Lower leg skin (tissue), 4 donors: ENCODE results near the gene APBA2. TPM values are rescaled to one million over a fixed set of nuclear protein-coding genes. Genes with fewer than 3 reads are reported as not detected.
"Not testable (repeated sequence)": the region's sequence is repeated elsewhere in the genome, so short reads cannot be mapped to it uniquely, and the experiment has no call there.

Experiments used
- DNase-seq, 2 donors: peaks; one replicate each; pipeline ENCODE4 v3.0.0-alpha.2; 2019; ENCODE audit warnings: low spot score in 2 of 2
- H3K4me3 ChIP-seq: fragments of 200-600 bp; sonication (generic); 2 replicates; pipeline ENCODE4 v1.5.1; 2017; ENCODE audit warnings: mild to moderate bottlenecking, low read depth; ENCODE audit not compliant: poor library complexity, severe bottlenecking
- POLR2A ChIP-seq, 2 donors: fragments of 450-650 bp; IDR thresholded peaks; one replicate each; pipeline ENCODE4 v1.6.1; 2016 to 2017; ENCODE audit warnings: antibody characterized with exemption in 2 of 2, mild to moderate bottlenecking in 1 of 2, moderate library complexity in 1 of 2
- WGBS, 2 donors: methylation state at CpG; one replicate each; pipeline ENCODE4 v1.1.5; 2018; 5-methylcytosine and 5-hydroxymethylcytosine counted together
- intact Hi-C: fragments of 100-400 bp; cut with DNase I; formaldehyde crosslinking; loops from one replicate; pipeline ENCODE4 v1.15.0; 2023; ENCODE audit warnings: low total_unique reads
- total RNA-seq, 4 donors: library from RNA; depleted of rRNA; stranded (reverse); fragments of >200 nt; gene quantifications; one replicate each; pipeline ENCODE4 v1.1.0, GENCODE V29; 2016
- TF ChIP-seq, protein P1 (sequence below), 3 donors: fragments of 450-650 bp; IDR thresholded peaks; one replicate each; pipeline ENCODE4 v1.5.1; 2016; ENCODE audit warnings: antibody characterized with exemption in 3 of 3, mild to moderate bottlenecking in 3 of 3, moderate library complexity in 2 of 3

The APBA2 gene
- total RNA-seq, 4 donors from 2014 or later = 0.80 to 1.9 (median 1.6) TPM

DNA sequence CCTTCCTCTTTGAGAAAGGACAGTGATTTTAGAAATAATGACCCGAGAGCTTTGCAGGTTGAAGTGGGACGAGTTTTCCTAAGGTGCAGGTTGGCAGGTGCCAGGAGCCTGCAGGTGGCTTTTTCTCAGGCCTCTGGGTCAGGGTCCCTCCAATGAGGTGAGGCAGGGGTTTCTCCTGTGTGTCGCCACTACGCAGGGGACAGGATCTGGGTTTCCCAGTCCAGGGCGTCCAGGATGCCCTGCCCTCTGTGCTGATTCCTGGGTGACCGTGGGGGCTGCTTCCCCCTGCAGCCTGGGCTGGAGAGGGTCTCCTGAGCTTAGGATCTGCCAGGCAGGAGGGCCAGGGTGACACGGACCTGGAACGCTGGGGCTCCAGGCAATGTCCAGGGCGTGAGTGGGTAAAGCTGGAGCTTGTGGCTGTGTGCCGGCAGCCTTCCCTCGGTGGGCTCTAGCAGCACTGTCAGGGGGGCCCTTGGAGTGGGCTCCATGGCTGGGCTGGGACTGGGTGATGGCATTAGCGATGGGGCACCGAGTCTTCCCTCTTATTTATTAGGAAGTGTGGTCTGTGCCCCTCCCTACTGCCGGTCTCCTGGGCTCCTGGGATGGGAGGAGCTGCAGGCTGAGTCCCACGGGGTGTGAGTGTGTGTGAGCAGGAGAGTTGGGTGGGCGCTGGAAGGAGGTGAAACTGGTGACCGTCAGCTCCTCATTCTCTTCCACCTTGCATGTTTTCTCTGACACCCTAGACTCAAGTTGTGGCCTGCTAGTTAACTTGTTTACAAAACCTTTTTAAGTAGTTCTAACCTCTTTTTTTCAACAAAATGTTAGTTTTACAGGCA is 1.8 kb downstream of the APBA2 start:
- H3K4me3 ChIP-seq = no peak overlapping the region
- intact Hi-C loops = no loop called here
- 69 to 78% methylated on average over 10 to 12 of the region's 17 CpGs for WGBS, 2 donors
- TF ChIP-seq, protein P1, sequence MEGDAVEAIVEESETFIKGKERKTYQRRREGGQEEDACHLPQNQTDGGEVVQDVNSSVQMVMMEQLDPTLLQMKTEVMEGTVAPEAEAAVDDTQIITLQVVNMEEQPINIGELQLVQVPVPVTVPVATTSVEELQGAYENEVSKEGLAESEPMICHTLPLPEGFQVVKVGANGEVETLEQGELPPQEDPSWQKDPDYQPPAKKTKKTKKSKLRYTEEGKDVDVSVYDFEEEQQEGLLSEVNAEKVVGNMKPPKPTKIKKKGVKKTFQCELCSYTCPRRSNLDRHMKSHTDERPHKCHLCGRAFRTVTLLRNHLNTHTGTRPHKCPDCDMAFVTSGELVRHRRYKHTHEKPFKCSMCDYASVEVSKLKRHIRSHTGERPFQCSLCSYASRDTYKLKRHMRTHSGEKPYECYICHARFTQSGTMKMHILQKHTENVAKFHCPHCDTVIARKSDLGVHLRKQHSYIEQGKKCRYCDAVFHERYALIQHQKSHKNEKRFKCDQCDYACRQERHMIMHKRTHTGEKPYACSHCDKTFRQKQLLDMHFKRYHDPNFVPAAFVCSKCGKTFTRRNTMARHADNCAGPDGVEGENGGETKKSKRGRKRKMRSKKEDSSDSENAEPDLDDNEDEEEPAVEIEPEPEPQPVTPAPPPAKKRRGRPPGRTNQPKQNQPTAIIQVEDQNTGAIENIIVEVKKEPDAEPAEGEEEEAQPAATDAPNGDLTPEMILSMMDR (IDR thresholded peaks at IDR 0.05) = no peak
- TF ChIP-seq POLR2A (IDR thresholded peaks at IDR 0.05) = no peak
- no peak for DNase-seq

DNA sequence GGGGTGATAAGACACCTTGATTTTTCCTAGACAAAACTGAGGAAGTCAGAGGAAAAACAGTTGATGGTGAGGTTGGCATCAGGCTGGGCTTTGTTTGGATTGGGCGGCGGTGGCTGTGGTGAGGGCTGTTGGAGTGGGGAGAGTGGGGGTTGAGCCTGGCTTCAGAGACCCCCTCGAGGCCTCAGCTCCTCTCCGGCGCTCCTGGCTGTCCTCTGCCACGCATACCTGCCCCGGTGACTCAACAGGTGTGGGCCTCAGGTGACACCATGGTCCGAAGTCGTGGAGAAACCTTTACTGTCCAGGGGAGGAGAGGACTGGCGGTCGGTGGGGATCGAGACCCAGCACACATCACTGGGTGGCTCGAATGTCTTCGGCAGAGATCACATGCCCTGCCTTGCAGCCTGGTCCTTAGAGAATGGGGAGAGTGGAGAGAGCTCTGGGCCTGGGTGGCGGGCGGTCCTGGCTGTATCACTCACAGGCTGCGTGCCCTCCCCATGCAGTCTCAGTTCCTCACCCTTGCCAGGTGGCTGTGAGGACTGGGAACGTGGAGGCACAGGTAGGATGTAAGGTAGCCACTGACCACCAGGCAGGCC is 2.6 kb downstream of the APBA2 start:
- 86 to 90% methylated on average over 17 to 18 of the region's 18 CpGs for WGBS, 2 donors
- intact Hi-C loops = no loop called here
- no peak overlapping the region for H3K4me3 ChIP-seq
- no peak for DNase-seq
- TF ChIP-seq POLR2A (IDR thresholded peaks at IDR 0.05) = no peak
- TF ChIP-seq, protein P1 (IDR thresholded peaks at IDR 0.05) = no peak

DNA sequence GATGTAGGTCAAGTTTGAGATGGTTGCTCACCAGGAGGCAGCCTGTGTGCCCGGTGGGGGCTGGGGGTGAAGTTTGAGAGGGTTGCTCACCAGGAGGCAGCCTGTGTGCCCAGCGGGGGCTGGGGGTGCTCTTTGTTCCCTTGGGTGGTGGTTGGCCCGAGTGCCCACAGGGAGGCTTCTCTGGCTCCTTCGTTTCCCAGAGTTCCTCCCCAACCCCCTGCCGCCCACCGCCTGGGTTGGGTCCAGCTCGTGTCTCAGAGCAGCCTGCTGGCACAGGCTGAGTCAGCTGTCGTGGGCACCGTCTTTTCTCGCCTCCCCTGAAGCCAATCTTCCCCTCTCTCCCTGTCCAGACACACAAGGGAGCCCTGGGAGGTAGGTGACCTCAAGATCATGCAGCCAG is 3.1 kb downstream of the APBA2 start:
- no peak for DNase-seq
- intact Hi-C loops = no loop called here
- TF ChIP-seq POLR2A (IDR thresholded peaks at IDR 0.05) = no peak
- TF ChIP-seq, protein P1 (IDR thresholded peaks at IDR 0.05) = no peak
- 52 to 76% methylated on average over 7 to 9 of the region's 10 CpGs for WGBS, 2 donors
- H3K4me3 ChIP-seq = no peak overlapping the region

DNA sequence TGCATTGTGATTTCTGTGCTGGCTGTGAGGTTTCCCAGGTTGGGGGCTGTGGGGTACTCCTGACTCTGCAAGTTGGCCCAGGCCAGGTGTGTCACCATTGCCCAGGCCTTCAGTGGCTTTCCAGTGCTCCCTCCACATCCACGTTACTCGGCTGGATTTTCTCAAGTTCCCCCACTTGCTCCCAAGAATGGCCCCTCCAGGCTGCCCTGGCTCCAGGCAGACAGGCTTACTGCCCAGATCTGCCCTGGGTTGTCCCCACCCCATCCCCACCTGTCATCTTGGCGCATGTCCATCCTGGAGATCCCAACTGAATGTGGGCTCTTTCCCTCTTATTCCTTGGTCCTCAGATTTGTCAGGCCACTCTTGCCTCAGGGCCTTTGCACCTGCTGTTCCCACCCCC is 3.6 kb downstream of the APBA2 start:
- 90 to 94% methylated on average over 3 of the region's 3 CpGs for WGBS, 2 donors
- DNase-seq = no peak
- intact Hi-C loops = no loop called here
- TF ChIP-seq, protein P1 (IDR thresholded peaks at IDR 0.05) = no peak
- TF ChIP-seq POLR2A (IDR thresholded peaks at IDR 0.05) = no peak
- no peak overlapping the region for H3K4me3 ChIP-seq

DNA sequence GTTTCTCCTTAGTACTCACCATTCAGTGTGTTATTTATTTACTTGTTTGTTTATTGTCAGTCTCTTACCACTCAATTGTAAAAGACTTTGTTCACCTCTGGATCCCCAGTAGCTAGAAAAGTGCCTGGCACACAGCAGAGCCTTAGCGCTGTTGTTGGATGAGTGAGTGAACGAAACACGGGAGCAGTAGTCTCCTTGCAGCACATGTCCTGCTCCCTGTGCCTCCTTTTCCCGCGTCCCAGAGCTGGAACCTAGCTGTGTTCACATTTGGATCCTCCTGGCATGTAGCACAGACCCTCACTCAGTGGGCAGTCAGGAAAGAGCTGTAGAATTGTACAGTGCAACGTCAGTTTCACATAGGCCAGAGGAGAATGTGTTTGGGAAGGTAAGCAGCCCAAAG is 4.1 kb downstream of the APBA2 start:
- H3K4me3 ChIP-seq, DNase-seq, intact Hi-C loops: not testable (repeated sequence)
- 90 to 91% methylated on average over 6 of the region's 6 CpGs for WGBS, 2 donors

DNA sequence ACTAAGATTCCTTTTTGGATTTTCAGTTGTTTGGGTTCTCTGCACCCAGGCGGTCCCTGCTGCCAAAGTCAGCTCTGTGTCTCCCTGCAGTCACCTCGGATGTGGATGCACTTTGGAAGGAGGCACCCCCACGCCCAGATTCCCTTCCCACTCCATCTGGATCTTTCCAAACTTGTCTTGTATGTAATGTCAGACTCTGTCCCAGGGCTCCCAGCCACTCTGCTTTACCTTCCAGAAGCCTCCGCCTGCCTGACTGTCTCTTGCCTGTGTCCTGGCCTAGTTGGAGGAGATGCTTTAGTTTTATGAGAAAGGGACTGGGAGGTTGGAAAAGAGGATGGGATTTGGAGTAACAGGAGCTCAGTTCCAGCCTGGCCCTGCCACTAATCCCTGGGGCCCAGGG is 4.5 kb downstream of the APBA2 start:
- DNase-seq, intact Hi-C loops, H3K4me3 ChIP-seq: not testable (repeated sequence)
- 82 to 91% methylated on average over 4 of the region's 4 CpGs for WGBS, 2 donors
